GM21515 (cell line): ENCODE measurements around the gene JADE3.
A peak's percentile ranks its signal among the peaks of the same experiment; 100 is the strongest.

Source experiments
- ATAC-seq: cut with Tn5 transposase; IDR thresholded peaks from one replicate; pipeline ENCODE4 v1.9.1; 2021; ENCODE audit not compliant: unreplicated experiment

The JADE3 gene

DNA sequence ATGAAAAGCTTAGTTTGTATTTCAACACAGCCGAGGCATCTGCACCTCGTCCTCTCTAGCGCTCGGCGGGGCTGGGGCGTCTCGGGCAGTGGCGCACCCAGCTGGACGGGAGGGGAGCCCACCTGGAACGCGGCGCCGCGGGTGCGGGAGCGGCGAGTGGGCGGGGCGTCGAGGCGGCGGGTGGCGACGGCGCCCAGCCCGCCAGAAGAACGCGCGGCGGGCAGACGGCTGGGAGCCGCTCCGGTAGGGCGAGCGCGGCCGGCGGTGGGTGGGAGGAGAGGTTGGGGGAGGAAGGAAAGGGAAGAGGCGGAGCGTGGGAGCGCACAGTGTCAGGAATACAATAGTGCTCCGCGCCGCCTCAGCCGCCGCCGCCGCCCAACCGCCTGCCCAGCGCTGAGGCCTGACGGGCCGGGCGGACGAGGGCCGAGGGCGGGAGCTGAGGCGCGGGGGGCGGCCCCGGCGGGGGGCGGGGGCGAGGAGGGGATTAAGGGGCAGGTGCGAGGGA, at the start of gene JADE3:
Gene JADE3, plus strand, starts transcription at position 324 of the 505 bp plus-strand sequence. CDS start 72,474 bp downstream, outside the sequence.
- ATAC-seq: no peak

DNA sequence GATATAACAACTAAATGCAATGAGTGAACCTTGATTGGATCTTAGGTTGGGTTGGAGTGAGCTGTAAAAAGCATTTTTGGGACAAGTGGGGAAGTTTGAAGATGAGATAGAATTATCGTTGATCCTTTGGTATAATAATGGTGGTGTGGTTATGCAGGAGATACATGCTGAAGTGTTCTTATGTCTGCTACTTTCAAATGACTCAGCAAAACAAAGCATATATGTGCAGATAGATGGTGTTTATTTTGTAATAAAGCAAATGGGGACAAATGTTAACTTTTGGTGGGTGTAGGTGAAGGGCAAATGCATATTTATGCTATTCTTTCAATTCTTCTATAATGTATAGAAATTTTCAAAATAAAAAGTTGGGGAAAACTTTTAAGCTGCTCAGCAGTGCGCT, 49.1 kb upstream of the JADE3 start:
- no peak for ATAC-seq

DNA sequence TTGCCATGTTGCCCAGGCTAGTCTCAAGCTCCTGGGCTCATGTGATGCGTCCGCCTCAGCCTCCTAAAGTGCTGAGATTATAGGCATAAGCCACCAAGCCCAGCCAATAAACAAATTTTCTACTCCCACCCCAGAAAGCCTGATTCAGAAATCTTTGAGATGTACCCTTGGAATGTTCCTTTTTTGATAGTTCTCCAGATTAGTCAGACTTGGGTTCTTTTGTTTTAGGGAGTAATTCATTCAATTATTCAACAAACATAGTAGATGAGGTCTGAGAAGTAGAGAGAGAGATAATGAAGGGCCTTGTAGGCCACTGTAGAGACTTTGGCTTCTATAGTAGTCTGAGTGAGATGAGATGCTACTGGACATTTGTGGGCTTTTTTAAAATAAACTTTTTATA, 47.6 kb upstream of the JADE3 start:
- ATAC-seq: no peak

DNA sequence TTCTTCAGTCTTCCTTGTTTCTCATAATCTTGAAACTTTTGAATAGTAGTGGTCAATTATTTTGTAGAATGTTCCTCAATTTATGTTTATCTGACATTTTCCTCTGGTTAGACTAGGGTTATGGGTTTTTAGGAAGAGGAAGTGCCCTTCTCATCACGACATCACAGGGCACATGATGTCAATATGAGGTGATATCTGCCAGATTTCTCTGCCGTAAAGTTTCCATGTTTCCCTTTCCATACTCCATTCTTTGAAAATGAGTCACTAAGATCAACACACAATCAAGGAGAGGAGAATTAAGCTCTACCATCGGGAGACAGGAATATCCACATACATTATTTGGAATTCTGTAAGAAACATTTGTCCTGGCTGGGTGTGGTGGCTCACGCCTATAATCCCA, 46.9 kb upstream of the JADE3 start:
- ATAC-seq: no peak

DNA sequence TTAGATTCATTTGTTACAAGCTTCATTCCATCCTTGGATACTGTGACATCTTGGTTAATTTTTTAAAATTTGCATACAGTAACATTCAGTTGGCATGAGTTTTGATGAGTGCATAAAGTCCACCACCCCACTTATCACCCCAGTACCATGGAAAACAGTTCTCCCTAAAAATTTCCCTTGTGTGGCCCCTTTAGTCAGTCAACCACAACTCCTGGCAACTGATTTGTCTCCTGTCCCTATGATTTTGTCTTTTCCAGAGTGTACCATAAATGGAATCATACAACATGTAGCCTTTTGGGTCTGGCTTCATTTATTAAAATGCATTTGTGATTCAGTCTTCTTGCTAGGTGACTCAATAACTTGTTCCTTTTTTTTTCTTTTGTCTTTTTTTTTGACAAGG, 45.5 kb upstream of the JADE3 start:
- no peak for ATAC-seq

DNA sequence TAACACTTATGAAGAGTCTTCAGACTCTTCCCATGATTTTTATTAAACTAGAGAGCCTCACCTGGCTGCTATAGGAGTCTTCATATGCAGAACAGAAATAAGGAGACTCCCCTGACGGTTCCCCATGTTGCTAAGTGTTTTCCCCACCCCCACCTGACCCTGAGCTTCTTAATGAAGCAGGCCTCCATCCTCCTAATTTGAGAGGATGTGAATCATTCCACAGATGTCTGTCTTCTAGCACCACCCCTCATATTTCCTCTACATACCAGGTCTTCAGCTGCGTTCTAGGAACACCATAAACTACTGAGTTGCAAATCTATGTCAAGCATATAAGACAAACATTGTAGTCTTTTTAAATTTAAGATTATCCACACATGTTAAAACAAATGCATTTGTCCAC, 38.5 kb upstream of the JADE3 start:
- no peak for ATAC-seq

DNA sequence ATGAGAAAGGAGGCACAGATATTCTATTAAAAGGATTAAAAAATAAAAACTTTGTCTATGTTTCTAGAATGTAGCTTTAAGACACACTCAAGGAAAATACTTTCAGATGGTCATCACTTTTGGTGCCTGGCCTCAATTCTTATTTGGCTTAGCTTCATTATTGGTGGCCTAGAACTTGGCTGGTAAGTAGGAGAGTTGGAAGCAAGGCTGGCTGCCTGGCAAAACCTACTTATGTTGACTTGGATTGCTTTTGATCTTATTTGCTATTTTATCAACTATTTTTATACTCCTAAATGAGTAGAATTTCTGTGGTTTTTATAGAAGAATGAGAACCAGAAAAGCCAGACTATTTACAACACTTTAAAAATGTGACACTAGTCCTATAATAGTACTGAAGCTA, 35.3 kb upstream of the JADE3 start:
- ATAC-seq: no peak

DNA sequence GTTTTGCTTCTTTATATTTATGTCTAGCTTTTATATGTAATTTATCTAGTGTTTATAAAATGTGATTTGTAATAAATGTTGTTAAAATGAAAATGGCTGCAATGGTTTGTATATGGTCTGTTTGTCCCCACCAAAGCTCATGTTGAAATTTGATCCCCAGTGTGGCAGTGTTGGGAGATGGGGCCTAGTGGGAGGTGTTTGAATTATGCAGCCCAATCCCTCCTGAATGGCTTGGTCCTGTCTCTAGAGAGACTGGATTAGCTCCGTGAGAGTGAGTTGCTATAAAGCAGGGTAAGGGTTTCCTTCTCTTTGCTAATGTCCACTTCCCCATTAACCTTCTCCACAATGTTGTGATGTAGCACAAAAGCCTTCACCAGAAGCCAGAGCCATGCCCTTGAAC, 30.0 kb upstream of the JADE3 start:
- no peak for ATAC-seq

DNA sequence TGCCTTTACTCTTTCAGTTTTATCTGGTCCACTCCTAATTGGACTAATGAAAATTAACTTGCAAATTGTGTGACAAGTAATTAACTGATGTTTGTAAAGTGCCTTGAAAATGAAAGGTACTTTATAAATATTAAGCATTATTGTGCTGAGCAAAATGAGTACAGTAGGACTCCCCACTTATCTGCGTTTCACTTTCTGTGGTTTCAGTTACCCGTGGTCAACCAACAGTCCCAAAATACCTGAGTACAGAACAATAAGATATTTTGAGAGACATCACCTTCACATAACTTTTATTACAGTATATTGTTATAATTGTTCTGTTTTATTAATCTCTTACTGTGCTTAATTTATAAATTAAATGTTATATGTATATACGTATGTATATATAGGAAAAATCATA, 27.4 kb upstream of the JADE3 start:
- no peak for ATAC-seq

DNA sequence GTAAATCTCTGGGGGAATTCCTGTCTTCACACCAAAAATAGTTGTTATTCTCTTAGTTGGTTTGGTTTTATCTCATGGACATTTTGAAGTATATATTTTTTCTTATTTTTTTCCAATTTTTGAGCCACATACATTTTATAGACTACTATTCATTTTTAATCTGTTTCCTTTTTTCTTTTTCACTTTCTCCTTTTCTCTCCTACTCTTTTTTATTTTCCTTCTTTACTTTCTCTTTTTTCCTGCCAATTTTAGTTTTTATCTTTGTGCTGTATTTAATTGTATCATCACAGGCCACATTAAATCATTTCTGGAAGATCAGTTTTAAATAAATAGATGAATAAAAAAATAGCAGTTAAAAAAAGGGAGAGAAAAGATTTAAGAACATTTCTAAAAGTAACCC, 14.0 kb upstream of the JADE3 start:
- ATAC-seq: no peak

DNA sequence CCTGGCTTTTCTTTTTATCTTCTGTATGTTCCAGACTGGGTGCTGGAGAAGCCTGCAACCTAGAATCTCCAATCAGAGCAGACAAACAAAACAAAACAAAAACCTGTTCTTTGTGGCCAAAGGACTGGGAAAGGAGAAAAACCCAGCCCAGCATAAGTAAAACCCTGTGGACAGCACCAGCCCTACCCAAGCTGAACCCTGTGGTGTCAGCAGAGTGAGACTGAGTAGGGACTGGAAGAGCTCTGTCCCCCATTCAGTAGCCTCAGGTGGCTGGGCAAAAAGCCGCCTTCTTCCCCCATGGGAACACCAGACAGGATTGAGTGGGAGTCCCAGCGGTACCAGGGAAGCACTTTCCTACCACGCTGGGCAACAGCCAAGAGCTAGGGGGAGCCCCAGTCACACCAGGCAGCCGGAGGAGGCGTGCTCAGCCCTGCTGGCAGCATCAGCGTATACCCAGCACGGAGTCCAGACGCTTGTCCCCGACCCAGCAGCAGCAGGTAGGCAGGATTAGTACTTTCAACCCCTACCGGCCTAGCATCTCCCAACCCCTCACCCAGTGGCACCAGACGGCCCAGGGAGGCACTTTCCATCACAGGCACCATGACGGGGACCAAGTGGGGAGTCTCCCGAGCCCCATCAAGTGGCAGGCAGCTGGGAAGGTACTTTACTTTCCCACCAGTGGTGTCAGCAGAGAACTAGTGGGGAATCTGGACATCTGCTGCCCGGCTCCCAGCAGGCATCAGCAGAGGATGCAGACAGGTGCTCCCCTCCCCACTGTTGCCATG, 8.6 kb upstream of the JADE3 start:
- ATAC-seq: peak; percentile 59

DNA sequence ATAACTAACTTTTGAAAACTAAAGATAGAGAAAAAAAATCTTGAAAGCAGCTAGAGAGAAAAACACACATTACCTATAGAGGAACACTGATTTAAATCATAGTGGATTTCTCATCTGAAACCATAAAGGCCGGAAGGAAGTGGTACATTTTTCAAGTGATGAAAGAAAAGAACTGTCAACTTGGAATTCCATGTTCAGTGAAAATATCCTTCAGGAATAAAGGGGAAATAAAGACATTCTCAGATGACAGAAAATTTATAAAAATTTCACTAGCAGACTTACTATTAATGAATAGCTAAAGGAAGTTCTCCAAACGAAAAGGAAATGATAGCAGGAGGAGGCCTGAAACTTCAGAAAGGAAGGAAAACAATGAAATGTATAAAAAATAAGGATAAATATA, 7.6 kb upstream of the JADE3 start:
- no peak for ATAC-seq

DNA sequence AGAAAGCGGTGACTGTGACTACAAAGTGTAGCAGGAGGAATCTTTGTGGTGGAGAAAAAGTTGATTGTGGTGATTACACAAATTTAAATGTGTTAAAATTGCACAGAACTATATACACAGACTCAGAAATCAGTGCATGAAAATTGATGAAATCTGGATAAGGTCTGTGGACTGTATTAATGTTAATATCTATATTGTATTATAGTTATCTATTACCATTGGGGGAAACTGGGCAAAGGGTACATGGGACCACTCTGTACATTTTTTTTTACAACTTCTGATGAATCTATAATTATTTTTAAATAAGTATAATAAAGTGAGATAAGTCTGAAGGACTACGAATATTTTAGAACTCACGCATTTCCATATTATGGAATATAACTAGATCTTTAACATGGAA, 1.8 kb upstream of the JADE3 start:
- ATAC-seq: no peak

DNA sequence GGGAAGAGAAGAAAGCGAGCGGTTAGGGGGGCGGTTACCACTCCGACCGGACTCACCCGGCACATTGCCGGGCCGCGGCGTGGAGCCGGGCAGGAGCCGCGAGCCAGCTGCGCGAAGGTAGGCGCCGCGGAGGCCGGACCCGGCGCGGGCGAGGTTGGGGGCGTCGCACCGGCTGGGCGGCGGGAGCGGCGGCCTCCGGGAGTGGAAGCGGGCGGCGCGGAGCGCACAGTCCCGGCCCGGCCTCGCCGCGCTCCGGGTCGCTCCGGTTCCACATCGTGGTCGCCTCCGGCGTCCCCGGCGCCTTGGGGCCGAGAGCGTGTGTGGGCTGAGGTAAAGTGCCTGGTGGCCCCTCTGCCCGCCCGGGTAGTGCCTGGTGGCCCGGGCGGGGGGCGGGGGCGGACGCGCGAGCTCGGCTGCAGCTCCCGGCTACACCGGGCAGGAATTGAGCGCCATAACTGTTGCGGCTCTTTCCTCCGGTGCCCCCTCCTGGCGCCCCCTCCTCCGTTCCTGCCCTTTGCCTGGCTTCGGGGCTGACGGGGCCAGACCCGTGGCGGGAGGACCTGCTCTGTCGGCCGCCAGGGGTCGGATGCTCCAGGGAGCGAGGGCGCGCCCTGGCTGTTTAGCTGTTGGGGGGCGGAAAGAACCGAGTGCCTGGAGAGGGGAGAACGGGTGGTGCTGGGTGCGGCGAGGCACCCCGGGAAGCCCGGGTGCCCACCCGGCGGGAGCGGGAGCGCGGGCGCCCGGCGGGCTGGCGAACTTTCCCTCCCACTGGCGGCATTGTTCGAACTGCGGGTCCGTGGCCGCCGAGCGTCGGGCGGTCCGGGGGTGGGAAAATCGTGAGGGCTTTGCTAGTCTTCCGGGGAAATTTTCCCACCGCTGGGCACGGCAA, 626 bp downstream of the JADE3 start:
- ATAC-seq: no peak

DNA sequence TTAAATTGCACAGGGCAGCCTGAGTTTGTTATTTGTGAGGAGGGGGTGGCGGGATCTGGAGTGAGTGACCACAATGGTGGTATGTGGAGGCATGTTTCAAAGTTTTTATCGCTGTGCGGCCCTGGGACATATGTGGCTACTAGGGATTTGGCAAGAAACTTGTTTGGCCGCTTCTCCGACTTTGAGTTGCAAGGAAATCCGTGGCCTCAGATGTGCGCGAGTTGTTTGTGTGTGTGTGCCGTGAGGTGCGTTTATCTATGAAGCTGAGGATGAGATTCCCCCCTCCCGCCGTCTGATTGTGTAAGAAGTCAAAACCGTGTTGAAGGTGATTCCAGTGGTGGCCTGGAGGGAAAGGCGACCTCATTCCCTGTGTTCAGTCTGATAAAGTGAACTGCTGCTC, 1.4 kb downstream of the JADE3 start:
- ATAC-seq: no peak

DNA sequence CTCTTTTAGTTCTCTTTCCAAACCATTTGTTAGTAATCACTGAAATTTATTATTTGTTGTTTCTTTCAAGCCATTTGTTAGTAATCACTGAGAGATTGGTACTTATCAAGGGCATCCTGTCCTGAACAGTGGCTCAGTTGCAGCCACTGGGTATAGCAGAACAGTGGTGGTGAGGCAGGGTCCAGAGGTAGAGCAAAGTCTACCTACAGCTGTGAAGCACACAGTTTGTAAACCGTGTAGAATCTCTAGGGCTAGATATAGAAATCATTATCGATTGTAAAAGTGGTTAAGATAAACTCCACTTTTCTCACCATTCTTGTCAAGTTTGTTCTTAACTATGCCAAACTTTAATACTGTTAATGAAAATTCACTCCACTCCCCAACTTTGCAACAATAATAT, 4.1 kb downstream of the JADE3 start:
- ATAC-seq: no peak

DNA sequence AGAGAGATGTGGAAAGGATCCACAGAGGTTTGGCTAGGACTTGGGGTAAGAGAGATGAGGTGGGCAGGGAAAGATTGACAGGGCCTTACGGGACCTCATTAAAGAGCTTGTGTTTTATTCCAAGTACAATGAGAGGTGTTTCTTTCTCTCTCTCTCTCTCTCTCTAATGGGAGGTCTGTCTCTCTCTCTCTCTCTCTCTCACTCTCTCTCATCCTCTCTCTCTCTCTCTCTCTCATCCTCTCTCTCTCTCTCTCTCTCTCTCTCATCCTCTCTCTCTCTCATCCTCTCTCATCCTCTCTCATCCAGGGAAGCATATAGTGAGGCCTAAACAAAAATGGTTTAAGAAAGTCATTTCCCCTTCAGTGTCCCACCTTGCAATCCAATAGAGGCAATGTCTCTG, 5.4 kb downstream of the JADE3 start:
- no peak for ATAC-seq

DNA sequence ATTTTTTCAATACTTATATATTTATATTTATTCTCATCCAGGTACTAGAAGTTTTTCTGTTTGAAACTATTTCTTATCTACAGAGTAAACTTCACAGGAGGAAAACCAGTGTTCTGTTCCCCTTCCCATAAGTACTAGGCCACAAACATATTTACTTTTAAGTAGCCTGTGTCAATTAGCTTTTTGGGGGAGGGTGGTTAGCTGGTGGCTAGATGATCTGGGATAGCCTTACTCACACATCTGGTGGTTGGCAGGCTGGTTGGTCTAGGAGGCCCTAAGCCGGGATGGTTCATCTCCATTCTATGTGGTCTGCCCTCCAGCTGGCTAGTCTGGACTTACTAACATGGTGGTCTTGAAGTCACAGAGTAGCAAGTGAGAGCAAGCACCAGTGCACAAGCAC, 6.2 kb downstream of the JADE3 start:
- ATAC-seq: no peak

DNA sequence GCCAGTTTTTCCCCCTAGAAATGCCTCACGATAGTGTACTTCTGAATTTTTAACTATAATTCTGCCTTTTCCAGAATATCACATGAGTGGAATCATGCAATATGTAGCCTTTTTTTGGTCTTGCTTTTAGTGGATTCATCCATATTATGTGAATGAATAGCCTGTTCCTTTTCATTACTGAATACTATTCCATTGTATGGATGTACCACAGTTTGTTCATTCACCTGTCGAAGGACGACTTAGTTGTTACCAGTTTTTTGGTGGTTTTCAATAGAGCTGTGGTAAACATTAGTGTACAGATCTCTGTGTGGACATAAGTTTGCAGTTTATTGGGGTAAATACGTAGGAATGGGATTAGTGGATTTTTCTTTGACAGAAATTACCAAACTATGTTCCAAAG, 8.0 kb downstream of the JADE3 start:
- ATAC-seq: no peak

DNA sequence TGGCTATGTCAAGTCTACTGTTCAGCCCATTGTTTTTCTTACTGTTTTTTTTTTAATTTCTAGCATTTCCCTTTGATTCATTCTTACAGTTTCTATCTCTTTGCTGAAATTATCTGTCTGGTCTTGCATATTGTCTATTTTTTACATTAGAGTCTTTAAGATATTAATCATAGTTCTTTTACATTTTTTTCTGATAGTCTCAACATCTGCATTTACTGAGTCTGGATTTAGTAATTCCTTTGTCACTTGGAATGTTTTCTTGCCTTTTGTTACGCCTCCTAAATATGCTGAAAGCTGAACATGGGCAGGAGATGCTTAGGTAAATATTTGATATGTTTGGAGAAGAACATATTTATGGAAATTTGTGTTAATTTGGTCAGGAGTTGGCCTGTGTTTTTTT, 10.4 kb downstream of the JADE3 start:
- no peak for ATAC-seq

DNA sequence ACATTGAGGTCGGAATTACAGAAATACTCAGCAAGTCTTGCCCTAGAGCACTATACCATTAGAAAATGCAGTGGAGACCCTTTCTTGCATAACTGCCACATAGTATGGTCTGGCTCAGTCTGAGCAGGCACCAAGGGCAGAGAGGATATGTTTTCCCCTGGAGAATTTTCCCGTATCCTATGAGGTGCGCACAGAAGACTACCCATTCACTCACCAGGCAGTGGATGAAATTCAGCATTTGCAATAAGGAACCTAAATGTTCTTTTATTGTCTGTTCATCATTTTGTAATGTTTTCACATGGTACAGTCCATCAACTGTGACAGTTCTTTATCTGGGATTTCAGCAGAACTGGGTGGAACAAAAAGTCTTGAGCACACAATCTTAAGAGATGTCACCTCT, 15.5 kb downstream of the JADE3 start:
- ATAC-seq: no peak
